Mucosa of gallbladder (tissue), 1 donor: Measurements from ENCODE around the gene UCN. TPM values are rescaled to one million over a fixed set of nuclear protein-coding genes. Genes with fewer than 3 reads are reported as not detected.
"Not testable (repeated sequence)": the region's sequence is repeated elsewhere in the genome, so short reads cannot be mapped to it uniquely, and the experiment has no call there.

Experiments used
- DNase-seq: peaks from one replicate; pipeline ENCODE4 v3.0.0-alpha.2; 2020; ENCODE audit warnings: low spot score
- total RNA-seq: library from RNA; stranded (reverse); gene quantifications from one replicate; pipeline ENCODE4 v1.2.1, GENCODE V29; 2021
- donor health status: DM: no; HTN: no; CAD: no.

UCN gene
- total RNA-seq, 1 donor from 2014 or later, result 3.1 TPM

- no peak for DNase-seq
These were observed 23.2 kb downstream of the UCN start for GRCh38 chr2:27284996-27285395.

GRCh38 chr2:27282892-27283291 is 25.4 kb downstream of the UCN start:
- DNase-seq, result no peak

- DNase-seq, result no peak
These were observed 26.2 kb downstream of the UCN start, which contains the start of gene TRIM54 for GRCh38 chr2:27281855-27282559. TRIM54 (plus strand) TSS chr2:27282429; CDS start chr2:27282732, 303 bp downstream.

GRCh38 chr2:27281442-27281841 is 26.8 kb downstream of the UCN start:
- no peak for DNase-seq

GRCh38 chr2:27280826-27281225 is 27.4 kb downstream of the UCN start:
- no peak for DNase-seq

GRCh38 chr2:27278010-27278409 is 30.2 kb downstream of the UCN start:
- no peak for DNase-seq

- no peak for DNase-seq
These were observed 32.8 kb downstream of the UCN start, which contains the start of gene DNAJC5G for GRCh38 chr2:27275211-27276150. DNAJC5G (plus strand) TSS chr2:27275433; CDS start chr2:27276729, 1,296 bp downstream.

- DNase-seq, result not testable (repeated sequence)
These were observed 35.4 kb downstream of the UCN start for GRCh38 chr2:27272537-27273522.

- no peak for DNase-seq
These were observed 36.5 kb downstream of the UCN start for GRCh38 chr2:27271631-27272340.

GRCh38 chr2:27270670-27271069 is 37.6 kb downstream of the UCN start:
- DNase-seq, result no peak

GRCh38 chr2:27270131-27270530 is 38.1 kb downstream of the UCN start:
- no peak for DNase-seq

- DNase-seq, result not testable (repeated sequence)
These were observed 39.9 kb downstream of the UCN start for GRCh38 chr2:27268296-27268695.

- no peak for DNase-seq
These were observed 42.7 kb downstream of the UCN start for GRCh38 chr2:27265536-27265870.

- DNase-seq, result peak; percentile 22
These were observed 43.3 kb downstream of the UCN start for GRCh38 chr2:27264753-27265535.

GRCh38 chr2:27264253-27264752 is 43.9 kb downstream of the UCN start:
- DNase-seq, result no peak

GRCh38 chr2:27263287-27264252 is 44.7 kb downstream of the UCN start:
- DNase-seq, result no peak

- peak; percentile 34 for DNase-seq
These were observed 45.6 kb downstream of the UCN start, which contains the start of gene SLC30A3 for GRCh38 chr2:27262379-27263286. SLC30A3 (minus strand) TSS chr2:27263047; CDS start chr2:27262906, 141 bp downstream.
